Islet of Langerhans (tissue), 1 donor: ENCODE measurements around the gene HRCT1.

Source experiments
- FAIRE-seq: peaks from one replicate; lab custom pipeline; 2011; peaks lifted over from hg19 to GRCh38; lab: Jason Lieb, UNC

Gene HRCT1

GRCh38 chr9:35944841-35945240 is 38.8 kb downstream of the HRCT1 start:
- FAIRE-seq, result no peak

GRCh38 chr9:35945341-35946018 is 39.5 kb downstream of the HRCT1 start:
- FAIRE-seq, result no peak

- FAIRE-seq, result no peak
These were observed 42.4 kb downstream of the HRCT1 start for GRCh38 chr9:35948451-35948850.

GRCh38 chr9:35948901-35949318 is 42.9 kb downstream of the HRCT1 start:
- FAIRE-seq, result no peak

- FAIRE-seq, result no peak
These were observed 45.7 kb downstream of the HRCT1 start for GRCh38 chr9:35951736-35952135.

GRCh38 chr9:35952526-35953191 is 46.7 kb downstream of the HRCT1 start:
- FAIRE-seq, result no peak

GRCh38 chr9:35954942-35955546 is 49.0 kb downstream of the HRCT1 start:
- FAIRE-seq, result peak; percentile 100

- no peak for FAIRE-seq
These were observed 50.6 kb downstream of the HRCT1 start for GRCh38 chr9:35956651-35957050.
